ENCODE measurements around the gene ZBTB43. TPM values are rescaled to one million over a fixed set of nuclear protein-coding genes. Genes with fewer than 3 reads are reported as not detected.

Gene ZBTB43
- total RNA-seq, 2 experiments from 2014 or later = 4.1 to 6.4 TPM

DNA sequence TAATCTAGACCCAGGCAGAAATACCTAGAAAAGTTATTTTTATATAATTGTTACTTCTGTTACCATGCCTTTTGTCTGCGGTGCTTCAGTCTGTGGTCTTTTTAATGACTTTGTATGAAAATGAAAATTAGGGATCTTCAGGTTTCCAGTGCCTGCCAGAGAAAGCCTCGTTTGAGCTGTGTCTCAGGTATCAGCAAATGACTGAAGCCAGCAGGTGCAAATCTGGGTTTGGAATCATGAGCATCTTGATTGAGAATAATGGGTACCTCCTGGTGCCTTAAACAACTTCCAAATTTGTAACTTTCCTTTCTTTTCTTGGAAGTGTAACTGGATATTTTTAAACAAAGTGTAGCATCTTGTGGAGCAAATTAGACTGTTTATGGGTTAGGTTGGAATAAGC is 59.9 kb downstream of the ZBTB43 start:
- H3K4me1 ChIP-seq (ENCODE audit: insufficient read depth, low read length, poor library complexity, severe bottlenecking) = peaks cover 33% of the 10 kb centered on the region
- ChIA-PET CTCF (ENCODE audit: unreplicated experiment) (no interaction called here), POLR2A (no interaction called here)
- DNase-seq (ENCODE audit: low spot score) = no peak
- H4K20me1 ChIP-seq (ENCODE audit: insufficient read depth, low read length) = peaks cover 14% of the 10 kb centered on the region; the same call in 1 of the 2 replicates
- H3K4me2 ChIP-seq (ENCODE audit: low read length) = no peak overlapping the region
- H3K36me3 ChIP-seq (ENCODE audit: insufficient read depth, low read length) = peaks cover 30% of the 10 kb centered on the region; the same call in 1 of the 2 replicates
- peaks cover 27% of the 10 kb centered on the region; the same call in 1 of the 2 replicates for H3K79me2 ChIP-seq (ENCODE audit: insufficient read depth, low read depth, low read length)
- TF ChIP-seq CTCF (conservative IDR thresholded peaks at IDR 0.05; ENCODE audit: low read length) (no peak), EZH2phosphoT487 (IDR thresholded peaks at IDR 0.05; ENCODE audit: borderline replicate concordance, low read depth, low read length) (no peak)
- no peaks in the 10 kb centered on the region for H3K9me2 ChIP-seq (ENCODE audit: insufficient read depth, low read length)
- no peak overlapping the region for H3K4me3 ChIP-seq (ENCODE audit: low read depth, low read length, poor library complexity, severe bottlenecking)
- no peak overlapping the region for H3K27ac ChIP-seq (ENCODE audit: low read depth, low read length, poor library complexity, severe bottlenecking)
- H3K9me3 ChIP-seq (ENCODE audit: low read length) = no peaks in the 10 kb centered on the region
- H2AFZ ChIP-seq (ENCODE audit: low read length) = no peak overlapping the region
- intact Hi-C loops (cut with micrococcal nuclease; ENCODE audit: unreplicated experiment) = loop anchor here (5.0 kb wide), 2 partner anchors 48 to 57 kb away; partner anchors contain the start of genes RALGPS1 and ZBTB43
- no TSS peak for BruUV-seq (replicated peaks)

DNA sequence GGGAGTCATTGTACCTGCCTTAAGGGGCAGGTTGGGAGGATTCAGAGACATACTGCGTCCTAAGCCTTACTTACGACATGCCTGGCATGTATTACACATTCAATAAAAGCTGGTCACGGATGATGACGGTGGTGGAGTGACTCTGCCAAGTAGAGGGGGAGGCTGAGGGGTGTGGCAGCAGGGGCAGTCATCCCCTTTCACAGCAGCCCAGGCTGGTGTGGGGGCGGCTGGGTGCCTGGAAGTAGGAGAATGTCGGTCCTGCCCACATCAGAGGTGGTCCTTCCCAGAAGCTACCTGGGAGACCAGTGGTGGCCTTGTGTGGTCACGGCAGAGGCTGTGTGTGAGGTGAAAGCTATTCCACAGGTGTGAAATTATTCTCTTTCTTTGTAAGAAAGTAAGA is 64.5 kb downstream of the ZBTB43 start:
- intact Hi-C loops (cut with micrococcal nuclease; ENCODE audit: unreplicated experiment) = no loop called here
- CTCF ChIA-PET (ENCODE audit: unreplicated experiment) = no interaction called here
- TF ChIP-seq CTCF (conservative IDR thresholded peaks at IDR 0.05; ENCODE audit: low read length) (no peak), EZH2phosphoT487 (IDR thresholded peaks at IDR 0.05; ENCODE audit: borderline replicate concordance, low read depth, low read length) (no peak)
- Histone ChIP-seq H3K79me2 (ENCODE audit: insufficient read depth, low read depth, low read length) (0 out of 2 replicates have a peak, but pooled peaks cover 6% of the 10 kb centered on the region), H3K9me2 (ENCODE audit: insufficient read depth, low read length) (no peaks in the 10 kb centered on the region), H3K4me2 (ENCODE audit: low read length) (no peak overlapping the region), H2AFZ (ENCODE audit: low read length) (no peak overlapping the region), H3K4me1 (ENCODE audit: insufficient read depth, low read length, poor library complexity, severe bottlenecking) (peaks cover 14% of the 10 kb centered on the region), H3K36me3 (ENCODE audit: insufficient read depth, low read length) (peaks cover 18% of the 10 kb centered on the region; the same call in 1 of the 2 replicates), H3K27ac (ENCODE audit: low read depth, low read length, poor library complexity, severe bottlenecking) (no peak overlapping the region), H3K9me3 (ENCODE audit: low read length) (no peaks in the 10 kb centered on the region), H4K20me1 (ENCODE audit: insufficient read depth, low read length) (no peaks in the 10 kb centered on the region), H3K4me3 (ENCODE audit: low read depth, low read length, poor library complexity, severe bottlenecking) (no peak overlapping the region)
- no TSS peak for BruUV-seq (replicated peaks)
- POLR2A ChIA-PET = no interaction called here
- DNase-seq (ENCODE audit: low spot score) = no peak

DNA sequence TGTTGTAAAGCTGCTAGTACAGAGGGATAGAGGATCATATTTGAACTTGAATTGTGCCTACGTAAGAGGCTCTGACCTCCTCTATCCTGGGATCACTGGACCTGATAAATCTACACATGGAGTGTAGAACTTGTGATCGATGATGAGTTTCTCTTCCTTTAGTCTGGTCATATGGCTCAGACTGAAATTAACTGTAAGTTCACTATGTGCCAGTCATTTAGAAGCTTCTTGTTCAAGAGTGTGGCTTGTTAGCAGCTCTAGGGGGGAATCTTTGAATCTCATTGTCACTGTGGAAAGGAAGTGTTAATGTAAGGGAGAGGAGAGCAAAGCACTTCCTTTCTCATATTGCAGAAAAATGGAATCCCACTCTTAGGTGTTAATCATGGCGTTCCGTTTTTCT is 67.7 kb downstream of the ZBTB43 start:
- Histone ChIP-seq H3K27ac (ENCODE audit: low read depth, low read length, poor library complexity, severe bottlenecking) (no peak overlapping the region), H3K4me1 (ENCODE audit: insufficient read depth, low read length, poor library complexity, severe bottlenecking) (peaks cover 17% of the 10 kb centered on the region), H3K4me3 (ENCODE audit: low read depth, low read length, poor library complexity, severe bottlenecking) (no peak overlapping the region), H3K9me3 (ENCODE audit: low read length) (no peaks in the 10 kb centered on the region), H3K36me3 (ENCODE audit: insufficient read depth, low read length) (no peaks in the 10 kb centered on the region), H3K4me2 (ENCODE audit: low read length) (no peak overlapping the region), H4K20me1 (ENCODE audit: insufficient read depth, low read length) (no peaks in the 10 kb centered on the region), H3K79me2 (ENCODE audit: insufficient read depth, low read depth, low read length) (0 out of 2 replicates have a peak, but pooled peaks cover 6% of the 10 kb centered on the region), H2AFZ (ENCODE audit: low read length) (no peak overlapping the region), H3K9me2 (ENCODE audit: insufficient read depth, low read length) (no peaks in the 10 kb centered on the region)
- DNase-seq (ENCODE audit: low spot score) = no peak
- ChIA-PET CTCF (ENCODE audit: unreplicated experiment) (interaction anchor here (1.0 kb wide), 1 partner anchor 10 kb away, joined by 3 read pairs; no protein-coding TSS in a partner anchor), POLR2A (no interaction called here)
- no peak for TF ChIP-seq CTCF (conservative IDR thresholded peaks at IDR 0.05; ENCODE audit: low read length)
- TF ChIP-seq EZH2phosphoT487 (IDR thresholded peaks at IDR 0.05; ENCODE audit: borderline replicate concordance, low read depth, low read length) = no peak
- no TSS peak for BruUV-seq (replicated peaks)
- intact Hi-C loops (cut with micrococcal nuclease; ENCODE audit: unreplicated experiment) = no loop called here

Data from OCI-LY7 (cell line).